H1 (cell line): Measurements from ENCODE around the gene TTC29. TPM values are rescaled to one million over a fixed set of nuclear protein-coding genes. Genes with fewer than 3 reads are reported as not detected.

Source experiments
- CTCF ChIA-PET: fragments of 300-600 bp; sonication (Branson Sonifier 250); formaldehyde crosslinking; loops from one replicate; lab custom pipeline; 2021; ENCODE audit not compliant: partially characterized antibody; lab: Charles Lee
- POLR2A ChIA-PET: fragments of 300-600 bp; sonication (Branson Sonifier 250); formaldehyde crosslinking; loops from one replicate; lab custom pipeline; 2021; ENCODE audit warnings: inconsistent platforms; ENCODE audit not compliant: partially characterized antibody; lab: Charles Lee
- DNase-seq, 2 experiments: peaks; one replicate each; pipeline versions ENCODE4 v3.0.0 to v3.0.0-alpha.2; 2010 to 2022; ENCODE audit warnings: low spot score in 2 of 2, low read depth in 1 of 2, mixed read lengths in 1 of 2
- FAIRE-seq: peaks from 2 replicates; lab custom pipeline; 2011; peaks lifted over from hg19 to GRCh38; lab: Jason Lieb, UNC
- H2AFZ ChIP-seq: 2 replicates; pipeline ENCODE4 v1.8.1; 2012; ENCODE audit warnings: low read length, inconsistent platforms
- H2AK5ac ChIP-seq: 2 replicates; pipeline ENCODE4 v1.6.1; 2013; ENCODE audit warnings: low read depth, low read length
- H2BK120ac ChIP-seq: replicated peaks from 2 replicates; pipeline ENCODE3; 2013; ENCODE audit warnings: low read depth, low read length, inconsistent platforms
- H2BK12ac ChIP-seq: 2 replicates; pipeline ENCODE4 v1.6.1; 2013; ENCODE audit warnings: low read depth, low read length
- H2BK15ac ChIP-seq: 2 replicates; pipeline ENCODE4 v1.6.1; 2013; ENCODE audit warnings: low read length
- H2BK20ac ChIP-seq: 2 replicates; pipeline ENCODE4 v1.6.1; 2013; ENCODE audit warnings: low read length
- H2BK5ac ChIP-seq: 2 replicates; pipeline ENCODE4 v1.6.1; 2013; ENCODE audit warnings: low read depth, low read length
- H3K14ac ChIP-seq: 2 replicates; pipeline ENCODE4 v1.6.1; 2013; ENCODE audit warnings: inconsistent platforms; ENCODE audit not compliant: insufficient read length
- H3K18ac ChIP-seq: 2 replicates; pipeline ENCODE4 v1.6.1; 2013; ENCODE audit warnings: low read length; ENCODE audit errors: extremely low read depth
- H3K23ac ChIP-seq: 2 replicates; pipeline ENCODE4 v1.6.1; 2013; ENCODE audit warnings: inconsistent platforms; ENCODE audit not compliant: insufficient read length
- H3K23me2 ChIP-seq: 2 replicates; pipeline ENCODE4 v1.6.1; 2013; ENCODE audit warnings: low read depth, low read length
- H3K27ac ChIP-seq: 2 replicates; pipeline ENCODE4 v1.6.1; 2011; ENCODE audit warnings: low read depth, low read length, inconsistent platforms
- H3K27me3 ChIP-seq, 4 experiments: replicated peaks in 1 of 4; 1 replicate in 1 of 4; 2 replicates in 3 of 4; pipeline versions ENCODE4 v1.6.1 to v1.8.1; 2011 to 2013; ENCODE audit warnings: low read length in 3 of 4, mild to moderate bottlenecking in 3 of 4, inconsistent platforms in 2 of 4, mixed read lengths in 2 of 4, moderate library complexity in 1 of 4; ENCODE audit not compliant: control insufficient read depth in 3 of 4, insufficient read depth in 3 of 4; ENCODE audit errors: extremely low read depth in 1 of 4
- H3K36me3 ChIP-seq, 4 experiments: 2 replicates each; pipeline versions ENCODE4 v1.6.1 to v1.8.1; 2011 to 2013; ENCODE audit warnings: mild to moderate bottlenecking in 4 of 4, low read length in 3 of 4, moderate library complexity in 2 of 4, control low read depth in 1 of 4, inconsistent platforms in 1 of 4; ENCODE audit not compliant: insufficient read depth in 4 of 4, control insufficient read depth in 2 of 4
- H3K4ac ChIP-seq: replicated peaks from 2 replicates; pipeline ENCODE3; 2013; ENCODE audit warnings: low read length, low read depth, mixed read lengths, inconsistent platforms; ENCODE audit not compliant: insufficient read length
- H3K4me1 ChIP-seq, 4 experiments: replicated peaks in 1 of 4; 1 replicate in 1 of 4; 2 replicates in 3 of 4; pipeline versions ENCODE4 v1.6.1 to v1.8.1; 2011 to 2013; ENCODE audit warnings: low read length in 3 of 4, inconsistent platforms in 2 of 4, mixed read lengths in 1 of 4; ENCODE audit not compliant: insufficient read depth in 4 of 4, control insufficient read depth in 3 of 4
- H3K4me2 ChIP-seq, 2 experiments: 2 replicates each; pipeline versions ENCODE4 v1.6.1 to v1.8.1; 2011 to 2013; ENCODE audit warnings: low read depth in 2 of 2, low read length in 2 of 2, control low read depth in 1 of 2, inconsistent platforms in 1 of 2, mild to moderate bottlenecking in 1 of 2; ENCODE audit not compliant: insufficient read depth in 1 of 2
- H3K4me3 ChIP-seq, 4 experiments: fragments of 200-600, 300-600 bp in 1 of 4; sonication (generic), shearing (Covaris generic), sonication (Bioruptor Twin) in 1 of 4; 2 replicates each; pipeline versions ENCODE4 v1.5.1 to v1.8.1; 2011 to 2016; ENCODE audit warnings: low read length in 4 of 4, low read depth in 3 of 4, control low read depth in 2 of 4, inconsistent platforms in 2 of 4, mild to moderate bottlenecking in 2 of 4, mixed read lengths in 1 of 4, moderate library complexity in 1 of 4; ENCODE audit not compliant: insufficient read depth in 2 of 4; ENCODE audit errors: extremely low read depth in 1 of 4
- H3K56ac ChIP-seq: replicated peaks from 2 replicates; pipeline ENCODE3; 2013; ENCODE audit warnings: low read depth, mild to moderate bottlenecking, mixed read lengths, low read length, inconsistent platforms; ENCODE audit not compliant: insufficient read length
- H3K79me1 ChIP-seq: 2 replicates; pipeline ENCODE4 v1.6.1; 2013; ENCODE audit warnings: low read depth, low read length, control low read depth
- H3K79me2 ChIP-seq, 2 experiments: 2 replicates each; pipeline versions ENCODE4 v1.6.1 to v1.8.1; 2012 to 2013; ENCODE audit warnings: low read length in 2 of 2, mild to moderate bottlenecking in 2 of 2, inconsistent platforms in 1 of 2; ENCODE audit not compliant: insufficient read depth in 2 of 2, control insufficient read depth in 1 of 2
- H3K9ac ChIP-seq, 4 experiments: replicated peaks in 1 of 4; 1 replicate in 1 of 4; 2 replicates in 3 of 4; pipeline versions ENCODE4 v1.6.1 to v1.8.1; 2011 to 2013; ENCODE audit warnings: low read depth in 3 of 4, low read length in 3 of 4, control low read depth in 2 of 4, mild to moderate bottlenecking in 2 of 4, moderate library complexity in 2 of 4, inconsistent platforms in 1 of 4; ENCODE audit errors: extremely low read depth in 1 of 4
- H3K9me3 ChIP-seq, 2 experiments: 2 replicates each; pipeline versions ENCODE4 v1.6.1 to v1.8.1; 2012 to 2013; ENCODE audit warnings: mild to moderate bottlenecking in 2 of 2, moderate library complexity in 2 of 2, control low read depth in 1 of 2, inconsistent platforms in 1 of 2, low read depth in 1 of 2, low read length in 1 of 2, mixed read lengths in 1 of 2; ENCODE audit not compliant: insufficient read depth in 2 of 2
- H4K20me1 ChIP-seq, 2 experiments: replicated peaks in 1 of 2; 2 replicates each; pipeline versions ENCODE3 to v1.8.1; 2011 to 2013; ENCODE audit warnings: inconsistent platforms in 2 of 2, low read length in 2 of 2, mild to moderate bottlenecking in 1 of 2; ENCODE audit not compliant: insufficient read depth in 2 of 2, control insufficient read depth in 1 of 2
- H4K5ac ChIP-seq: 2 replicates; pipeline ENCODE4 v1.6.1; 2013; ENCODE audit warnings: low read length, low read depth, mixed read lengths, inconsistent platforms; ENCODE audit not compliant: insufficient read length
- H4K8ac ChIP-seq: 2 replicates; pipeline ENCODE4 v1.8.0; 2013; ENCODE audit warnings: mild to moderate bottlenecking, moderate library complexity, low read length, inconsistent platforms; ENCODE audit not compliant: insufficient read depth; ENCODE audit errors: extremely low read depth
- H4K91ac ChIP-seq: replicated peaks from 2 replicates; pipeline ENCODE3; 2013; ENCODE audit warnings: low read length, mixed read lengths, inconsistent platforms; ENCODE audit not compliant: insufficient read length
- SP4 ChIP-seq: IDR thresholded peaks from 2 replicates; pipeline ENCODE4 v1.6.1; 2012; ENCODE audit warnings: low read length, inconsistent platforms
- WGBS, 2 experiments: shearing (Covaris generic) in 1 of 2; methylation state at CpG; one replicate each; pipeline versions ENCODE4 v1.1.6 to v1.1.7; 2013 to 2015; ENCODE audit warnings: low lambda C conversion rate in 2 of 2, mixed read lengths in 2 of 2, inconsistent platforms in 1 of 2, low coverage in 1 of 2, missing lambda C conversion rate in 1 of 2; ENCODE audit not compliant: insufficient replicate concordance in 2 of 2, insufficient coverage in 1 of 2, insufficient read length in 1 of 2; ENCODE audit errors: extremely low coverage in 1 of 2, missing lambda C conversion rate in 1 of 2; 5-methylcytosine and 5-hydroxymethylcytosine counted together
- polyA plus RNA-seq, 7 experiments: library from polyadenylated mRNA; depleted of rRNA in 3 of 7; stranded (reverse) in 5 of 7; unstranded in 2 of 7; fragments of >200 nt in 5 of 7; fragments of 200-250 nt in 2 of 7; gene quantifications; 1 replicate in 5 of 7; 2 replicates in 1 of 7; 4 replicates in 1 of 7; pipeline versions ENCODE4 v1.2.1 to v1.2.3, GENCODE V29; 2011 to 2013; ENCODE audit warnings: missing spikeins in 2 of 7, mixed read lengths in 2 of 7
- total RNA-seq: library from RNA; stranded (reverse); fragmentation: NEBNext Ultra II Directional; extraction: Animal tissue kit (Norgen Biotek cat#: 25700); gene quantifications from 2 replicates; pipeline ENCODE4 v1.2.1, GENCODE V29; 2021

The TTC29 gene
- total and polyA plus RNA-seq, 2 of the 8 experiments (the other 6 are each of a cell fraction or from before 2014, with no cell fraction given), result 0.28 TPM; not detected in 1

DNA sequence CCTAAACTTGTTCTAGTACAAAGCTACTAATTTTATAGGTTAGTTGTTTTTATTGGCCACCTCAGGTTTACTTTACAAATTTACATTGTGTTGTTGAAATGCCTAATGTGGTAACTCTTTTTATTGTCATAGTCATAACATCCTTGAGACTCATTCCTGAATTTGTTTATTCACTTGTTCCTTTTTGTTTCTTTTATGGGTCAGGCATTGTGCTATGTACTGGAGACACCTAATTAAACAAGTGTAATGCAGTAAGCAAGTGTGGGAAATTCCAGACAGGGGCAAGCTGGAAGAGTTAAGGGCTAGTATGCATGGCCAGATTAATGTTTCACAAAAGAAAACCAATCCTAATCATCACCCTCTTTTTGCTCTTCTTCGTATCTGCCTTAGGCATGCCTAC, 30.5 kb upstream of the TTC29 start:
- CTCF ChIA-PET, result no interaction called here
- H3K27ac ChIP-seq, result no peak overlapping the region

More for the DNA sequence above, 30.5 kb upstream of the TTC29 start:
- Histone ChIP-seq H2AK5ac (no peak overlapping the region), H3K4ac (no peak overlapping the region), H3K14ac (no peak overlapping the region), H2BK120ac (no peak overlapping the region), H4K5ac (no peak overlapping the region), H3K23me2 (no peaks in the 10 kb centered on the region), H3K36me3 (no peaks in the 10 kb centered on the region), H3K4me1 (no peaks in the 10 kb centered on the region), H3K27me3 (peaks cover 0 to 1% (median 0%) of the 10 kb centered on the region in 4 experiments; a peak in 1 of 7 replicates), H2BK20ac (no peak overlapping the region), H3K23ac (no peak overlapping the region), H3K9ac (no peak overlapping the region), H3K56ac (no peak overlapping the region), H4K20me1 (no peaks in the 10 kb centered on the region), H2BK12ac (no peak overlapping the region), H4K91ac (no peak overlapping the region), H3K79me2 (no peaks in the 10 kb centered on the region)
- POLR2A ChIA-PET, result interaction anchor here (0.6 kb wide), 1 partner anchor 451 kb away, joined by 3 read pairs; no protein-coding TSS in a partner anchor
- 0% methylated on average over 1 of the region's 1 CpG; no CpG with 5 or more reads in 1 of the 2 experiments for WGBS, 2 experiments
- no peak for FAIRE-seq
- no peak for TF ChIP-seq SP4
- TF ChIP-seq, all 59 proteins: peak for 0
- Histone ChIP-seq H3K9me3 (no peaks in the 10 kb centered on the region), H4K8ac (no peak overlapping the region), H2BK15ac (no peak overlapping the region), H3K18ac (no peak overlapping the region), H3K4me3 (no peak overlapping the region), H3K4me2 (no peak overlapping the region), H3K79me1 (no peaks in the 10 kb centered on the region), H2BK5ac (no peak overlapping the region), H2AFZ (no peak overlapping the region)
- DNase-seq, result no peak
